ENCODE results near the gene HOXC12.

HOXC12 gene

DNA sequence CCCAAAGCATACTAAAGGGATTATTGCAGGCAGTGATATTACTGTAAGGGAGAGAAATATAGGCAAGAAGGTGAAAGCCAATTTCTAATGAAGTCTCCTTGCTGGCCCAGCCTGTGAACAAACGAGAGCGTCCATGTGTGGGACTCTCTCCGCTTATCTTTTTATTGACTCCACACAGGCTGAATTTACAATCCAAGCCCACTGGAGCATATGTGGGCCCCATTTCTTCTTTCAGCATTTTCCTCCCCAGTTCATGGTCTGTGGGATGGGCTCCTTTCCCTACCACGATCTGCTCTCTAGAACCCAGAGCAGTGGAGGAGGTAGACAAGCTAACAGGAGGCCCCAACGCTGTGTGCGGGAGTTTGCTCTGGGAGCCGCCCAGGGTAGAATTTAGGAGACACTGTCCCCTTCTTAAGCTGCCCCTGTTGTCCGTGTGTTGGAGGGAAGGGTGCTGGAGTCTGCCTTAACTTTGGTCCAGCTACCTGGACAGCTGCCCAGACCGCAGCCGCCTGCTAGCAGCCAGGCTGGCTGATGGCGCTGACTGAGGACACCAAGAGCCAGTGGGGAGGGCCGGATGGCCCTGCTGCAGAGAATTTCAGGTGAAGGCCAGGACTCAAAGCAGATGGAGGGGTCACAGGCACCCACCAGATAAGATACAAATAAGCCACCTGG is 15.0 kb downstream of the HOXC12 start:
- ChIA-PET CTCF (interaction anchor here (0.6 to 1.2 kb wide), 6 partner anchors 8 to 403 kb away, joined by 3 to 5 read pairs (median 4); no protein-coding TSS in a partner anchor), POLR2A (no interaction called here)
- H3K36me3 ChIP-seq (ENCODE audit: control insufficient read depth in 2 of 2, insufficient read depth in 1 of 2, low read length in 2 of 2) = no peaks in the 10 kb centered on the region
- H3K9me3 ChIP-seq (ENCODE audit: control insufficient read depth, insufficient read depth, low read depth, low read length) = no peaks in the 10 kb centered on the region
- H3K27ac ChIP-seq (ENCODE audit: extremely low read depth, low read depth, low read length) = peak overlapping the region; percentile 94
- H3K4me1 ChIP-seq (ENCODE audit: control insufficient read depth, insufficient read depth, low read length) = peaks cover 70% of the 10 kb centered on the region
- H3K4me3 ChIP-seq (ENCODE audit: low read depth, low read length) = no peak overlapping the region
- TF ChIP-seq, protein P1, sequence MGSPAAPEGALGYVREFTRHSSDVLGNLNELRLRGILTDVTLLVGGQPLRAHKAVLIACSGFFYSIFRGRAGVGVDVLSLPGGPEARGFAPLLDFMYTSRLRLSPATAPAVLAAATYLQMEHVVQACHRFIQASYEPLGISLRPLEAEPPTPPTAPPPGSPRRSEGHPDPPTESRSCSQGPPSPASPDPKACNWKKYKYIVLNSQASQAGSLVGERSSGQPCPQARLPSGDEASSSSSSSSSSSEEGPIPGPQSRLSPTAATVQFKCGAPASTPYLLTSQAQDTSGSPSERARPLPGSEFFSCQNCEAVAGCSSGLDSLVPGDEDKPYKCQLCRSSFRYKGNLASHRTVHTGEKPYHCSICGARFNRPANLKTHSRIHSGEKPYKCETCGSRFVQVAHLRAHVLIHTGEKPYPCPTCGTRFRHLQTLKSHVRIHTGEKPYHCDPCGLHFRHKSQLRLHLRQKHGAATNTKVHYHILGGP (tag by site-specific recombination; IDR thresholded peaks at IDR 0.05) = no peak
- TF ChIP-seq ZNF239 (tag by site-specific recombination; IDR thresholded peaks at IDR 0.05) (no peak), ZNF274 (IDR thresholded peaks at IDR 0.05; ENCODE audit: low read length) (no peak), ZNF274 (tag by site-specific recombination; IDR thresholded peaks at IDR 0.05; ENCODE audit: borderline replicate concordance) (no peak), ZNF610 (tag by site-specific recombination; IDR thresholded peaks at IDR 0.05; ENCODE audit: borderline replicate concordance) (no peak), ZNF600 (tag by site-specific recombination; IDR thresholded peaks at IDR 0.05) (0 out of 2 replicates have a peak, but pooled peaks have one; percentile 59), ZBTB20 (tag by site-specific recombination; IDR thresholded peaks at IDR 0.05) (no peak; the same call in 1 of the 2 replicates), PRDM1 (tag by site-specific recombination; IDR thresholded peaks at IDR 0.05) (peak; percentile 82), BCL11A (tag by site-specific recombination; IDR thresholded peaks at IDR 0.05; ENCODE audit: low read depth) (0 out of 2 replicates have a peak, but pooled peaks have one; percentile 1), ZNF521 (tag by site-specific recombination; IDR thresholded peaks at IDR 0.05) (no peak), ZFHX2 (tag by site-specific recombination; conservative IDR thresholded peaks at IDR 0.05) (peak; percentile 59), ZNF184 (tag by site-specific recombination; IDR thresholded peaks at IDR 0.05) (no peak), ZNF558 (tag by site-specific recombination; IDR thresholded peaks at IDR 0.05) (no peak), ZNF16 (tag by site-specific recombination; IDR thresholded peaks at IDR 0.05; ENCODE audit: low read depth) (no peak), ZNF132 (tag by site-specific recombination; IDR thresholded peaks at IDR 0.05; ENCODE audit: borderline replicate concordance) (no peak), EGR2 (tag by site-specific recombination; IDR thresholded peaks at IDR 0.05; ENCODE audit: low read depth) (peak; percentile 52; the same call in 1 of the 2 replicates)
- TF ChIP-seq, protein P2, sequence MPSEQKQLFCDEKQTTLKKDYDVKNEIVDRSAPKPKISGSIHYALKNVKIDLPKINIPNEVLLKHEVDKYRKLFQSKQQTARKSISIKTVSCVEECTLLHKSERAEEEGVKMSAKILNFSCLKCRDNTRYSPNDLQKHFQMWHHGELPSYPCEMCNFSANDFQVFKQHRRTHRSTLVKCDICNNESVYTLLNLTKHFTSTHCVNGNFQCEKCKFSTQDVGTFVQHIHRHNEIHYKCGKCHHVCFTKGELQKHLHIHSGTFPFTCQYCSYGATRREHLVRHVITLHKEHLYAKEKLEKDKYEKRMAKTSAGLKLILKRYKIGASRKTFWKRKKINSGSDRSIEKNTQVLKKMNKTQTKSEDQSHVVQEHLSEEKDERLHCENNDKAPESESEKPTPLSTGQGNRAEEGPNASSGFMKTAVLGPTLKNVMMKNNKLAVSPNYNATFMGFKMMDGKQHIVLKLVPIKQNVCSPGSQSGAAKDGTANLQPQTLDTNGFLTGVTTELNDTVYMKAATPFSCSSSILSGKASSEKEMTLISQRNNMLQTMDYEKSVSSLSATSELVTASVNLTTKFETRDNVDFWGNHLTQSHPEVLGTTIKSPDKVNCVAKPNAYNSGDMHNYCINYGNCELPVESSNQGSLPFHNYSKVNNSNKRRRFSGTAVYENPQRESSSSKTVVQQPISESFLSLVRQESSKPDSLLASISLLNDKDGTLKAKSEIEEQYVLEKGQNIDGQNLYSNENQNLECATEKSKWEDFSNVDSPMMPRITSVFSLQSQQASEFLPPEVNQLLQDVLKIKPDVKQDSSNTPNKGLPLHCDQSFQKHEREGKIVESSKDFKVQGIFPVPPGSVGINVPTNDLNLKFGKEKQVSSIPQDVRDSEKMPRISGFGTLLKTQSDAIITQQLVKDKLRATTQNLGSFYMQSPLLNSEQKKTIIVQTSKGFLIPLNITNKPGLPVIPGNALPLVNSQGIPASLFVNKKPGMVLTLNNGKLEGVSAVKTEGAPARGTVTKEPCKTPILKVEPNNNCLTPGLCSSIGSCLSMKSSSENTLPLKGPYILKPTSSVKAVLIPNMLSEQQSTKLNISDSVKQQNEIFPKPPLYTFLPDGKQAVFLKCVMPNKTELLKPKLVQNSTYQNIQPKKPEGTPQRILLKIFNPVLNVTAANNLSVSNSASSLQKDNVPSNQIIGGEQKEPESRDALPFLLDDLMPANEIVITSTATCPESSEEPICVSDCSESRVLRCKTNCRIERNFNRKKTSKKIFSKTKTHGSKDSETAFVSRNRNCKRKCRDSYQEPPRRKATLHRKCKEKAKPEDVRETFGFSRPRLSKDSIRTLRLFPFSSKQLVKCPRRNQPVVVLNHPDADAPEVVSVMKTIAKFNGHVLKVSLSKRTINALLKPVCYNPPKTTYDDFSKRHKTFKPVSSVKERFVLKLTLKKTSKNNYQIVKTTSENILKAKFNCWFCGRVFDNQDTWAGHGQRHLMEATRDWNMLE (tag by site-specific recombination; conservative IDR thresholded peaks at IDR 0.05; ENCODE audit: low read depth) = no peak
- TF ChIP-seq, protein P3, sequence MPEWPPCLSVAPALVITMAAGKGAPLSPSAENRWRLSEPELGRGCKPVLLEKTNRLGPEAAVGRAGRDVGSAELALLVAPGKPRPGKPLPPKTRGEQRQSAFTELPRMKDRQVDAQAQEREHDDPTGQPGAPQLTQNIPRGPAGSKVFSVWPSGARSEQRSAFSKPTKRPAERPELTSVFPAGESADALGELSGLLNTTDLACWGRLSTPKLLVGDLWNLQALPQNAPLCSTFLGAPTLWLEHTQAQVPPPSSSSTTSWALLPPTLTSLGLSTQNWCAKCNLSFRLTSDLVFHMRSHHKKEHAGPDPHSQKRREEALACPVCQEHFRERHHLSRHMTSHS (tag by site-specific recombination; IDR thresholded peaks at IDR 0.05) = no peak
- TF ChIP-seq, protein P4, sequence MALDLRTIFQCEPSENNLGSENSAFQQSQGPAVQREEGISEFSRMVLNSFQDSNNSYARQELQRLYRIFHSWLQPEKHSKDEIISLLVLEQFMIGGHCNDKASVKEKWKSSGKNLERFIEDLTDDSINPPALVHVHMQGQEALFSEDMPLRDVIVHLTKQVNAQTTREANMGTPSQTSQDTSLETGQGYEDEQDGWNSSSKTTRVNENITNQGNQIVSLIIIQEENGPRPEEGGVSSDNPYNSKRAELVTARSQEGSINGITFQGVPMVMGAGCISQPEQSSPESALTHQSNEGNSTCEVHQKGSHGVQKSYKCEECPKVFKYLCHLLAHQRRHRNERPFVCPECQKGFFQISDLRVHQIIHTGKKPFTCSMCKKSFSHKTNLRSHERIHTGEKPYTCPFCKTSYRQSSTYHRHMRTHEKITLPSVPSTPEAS (tag by site-specific recombination; IDR thresholded peaks at IDR 0.05) = no peak
- TF ChIP-seq, protein P5, sequence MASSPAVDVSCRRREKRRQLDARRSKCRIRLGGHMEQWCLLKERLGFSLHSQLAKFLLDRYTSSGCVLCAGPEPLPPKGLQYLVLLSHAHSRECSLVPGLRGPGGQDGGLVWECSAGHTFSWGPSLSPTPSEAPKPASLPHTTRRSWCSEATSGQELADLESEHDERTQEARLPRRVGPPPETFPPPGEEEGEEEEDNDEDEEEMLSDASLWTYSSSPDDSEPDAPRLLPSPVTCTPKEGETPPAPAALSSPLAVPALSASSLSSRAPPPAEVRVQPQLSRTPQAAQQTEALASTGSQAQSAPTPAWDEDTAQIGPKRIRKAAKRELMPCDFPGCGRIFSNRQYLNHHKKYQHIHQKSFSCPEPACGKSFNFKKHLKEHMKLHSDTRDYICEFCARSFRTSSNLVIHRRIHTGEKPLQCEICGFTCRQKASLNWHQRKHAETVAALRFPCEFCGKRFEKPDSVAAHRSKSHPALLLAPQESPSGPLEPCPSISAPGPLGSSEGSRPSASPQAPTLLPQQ (tag by site-specific recombination; IDR thresholded peaks at IDR 0.05) = peak; percentile 73
- TF ChIP-seq, protein P6, sequence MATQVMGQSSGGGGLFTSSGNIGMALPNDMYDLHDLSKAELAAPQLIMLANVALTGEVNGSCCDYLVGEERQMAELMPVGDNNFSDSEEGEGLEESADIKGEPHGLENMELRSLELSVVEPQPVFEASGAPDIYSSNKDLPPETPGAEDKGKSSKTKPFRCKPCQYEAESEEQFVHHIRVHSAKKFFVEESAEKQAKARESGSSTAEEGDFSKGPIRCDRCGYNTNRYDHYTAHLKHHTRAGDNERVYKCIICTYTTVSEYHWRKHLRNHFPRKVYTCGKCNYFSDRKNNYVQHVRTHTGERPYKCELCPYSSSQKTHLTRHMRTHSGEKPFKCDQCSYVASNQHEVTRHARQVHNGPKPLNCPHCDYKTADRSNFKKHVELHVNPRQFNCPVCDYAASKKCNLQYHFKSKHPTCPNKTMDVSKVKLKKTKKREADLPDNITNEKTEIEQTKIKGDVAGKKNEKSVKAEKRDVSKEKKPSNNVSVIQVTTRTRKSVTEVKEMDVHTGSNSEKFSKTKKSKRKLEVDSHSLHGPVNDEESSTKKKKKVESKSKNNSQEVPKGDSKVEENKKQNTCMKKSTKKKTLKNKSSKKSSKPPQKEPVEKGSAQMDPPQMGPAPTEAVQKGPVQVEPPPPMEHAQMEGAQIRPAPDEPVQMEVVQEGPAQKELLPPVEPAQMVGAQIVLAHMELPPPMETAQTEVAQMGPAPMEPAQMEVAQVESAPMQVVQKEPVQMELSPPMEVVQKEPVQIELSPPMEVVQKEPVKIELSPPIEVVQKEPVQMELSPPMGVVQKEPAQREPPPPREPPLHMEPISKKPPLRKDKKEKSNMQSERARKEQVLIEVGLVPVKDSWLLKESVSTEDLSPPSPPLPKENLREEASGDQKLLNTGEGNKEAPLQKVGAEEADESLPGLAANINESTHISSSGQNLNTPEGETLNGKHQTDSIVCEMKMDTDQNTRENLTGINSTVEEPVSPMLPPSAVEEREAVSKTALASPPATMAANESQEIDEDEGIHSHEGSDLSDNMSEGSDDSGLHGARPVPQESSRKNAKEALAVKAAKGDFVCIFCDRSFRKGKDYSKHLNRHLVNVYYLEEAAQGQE (tag by site-specific recombination; IDR thresholded peaks at IDR 0.05) = no peak
- TF ChIP-seq, protein P7, sequence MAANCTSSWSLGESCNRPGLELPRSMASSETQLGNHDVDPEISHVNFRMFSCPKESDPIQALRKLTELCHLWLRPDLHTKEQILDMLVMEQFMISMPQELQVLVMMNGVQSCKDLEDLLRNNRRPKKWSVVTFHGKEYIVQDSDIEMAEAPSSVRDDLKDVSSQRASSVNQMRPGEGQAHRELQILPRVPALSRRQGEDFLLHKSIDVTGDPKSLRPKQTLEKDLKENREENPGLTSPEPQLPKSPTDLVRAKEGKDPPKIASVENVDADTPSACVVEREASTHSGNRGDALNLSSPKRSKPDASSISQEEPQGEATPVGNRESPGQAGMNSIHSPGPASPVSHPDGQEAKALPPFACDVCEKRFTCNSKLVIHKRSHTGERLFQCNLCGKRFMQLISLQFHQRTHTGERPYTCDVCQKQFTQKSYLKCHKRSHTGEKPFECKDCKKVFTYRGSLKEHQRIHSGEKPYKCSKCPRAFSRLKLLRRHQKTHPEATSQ (tag by site-specific recombination; IDR thresholded peaks at IDR 0.05) = no peak

Measured in HEK293 (cell line).